Ovary (tissue), 3 donors: ENCODE data around the gene RGS4.

Experiments
- CTCF ChIP-seq, 3 donors: fragments of 450-650 bp in 2 of 3; fragments of 200-600 bp in 1 of 3; IDR thresholded peaks; one replicate each; pipeline versions ENCODE4 v1.5.1 to v1.8.0; 2016 to 2022; ENCODE audit warnings: antibody characterized with exemption in 3 of 3, mild to moderate bottlenecking in 1 of 3
- EP300 ChIP-seq: sonication (generic); formaldehyde crosslinking; IDR thresholded peaks from one replicate; pipeline ENCODE4 v1.6.1; 2017; ENCODE audit warnings: antibody characterized with exemption
- POLR2A ChIP-seq: fragments of 450-650 bp; IDR thresholded peaks from one replicate; pipeline ENCODE4 v1.6.1; 2017; ENCODE audit warnings: antibody characterized with exemption, mild to moderate bottlenecking, moderate library complexity
- donor health status: DM: no; HTN: no; CAD: no.

DNA sequence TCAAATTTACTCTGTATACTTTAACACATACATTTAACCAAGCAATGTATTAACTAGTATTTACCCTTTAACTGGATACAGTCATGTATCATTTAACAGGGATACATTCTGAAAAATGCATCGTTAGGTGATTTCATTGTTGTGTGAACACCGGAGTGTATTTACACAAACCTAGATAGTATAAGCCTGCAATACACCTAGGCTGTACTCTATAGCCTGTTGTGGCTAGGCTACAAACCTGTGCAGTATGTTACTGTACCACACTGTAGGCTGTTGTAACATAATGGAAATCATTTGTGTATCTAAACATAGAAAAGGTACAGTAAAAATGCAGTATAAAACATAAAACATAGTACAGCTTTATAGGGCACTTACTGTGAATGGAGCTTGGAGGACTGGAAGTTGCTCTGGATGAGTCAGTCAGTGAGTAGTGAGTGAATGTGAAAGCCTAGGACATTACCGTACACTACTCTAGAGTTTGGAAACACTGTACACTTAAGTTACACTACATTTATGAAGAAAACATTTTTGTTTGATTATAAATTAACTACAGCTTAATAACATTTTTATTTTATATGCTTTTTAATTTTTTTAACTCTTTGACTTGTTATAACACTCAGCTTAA lies 21.3 kb downstream of the RGS4 start:
- TF ChIP-seq CTCF (IDR thresholded peaks at IDR 0.05) (no peak), POLR2A (no peak), EP300 (no peak)
